PFSK-1 (cell line): ENCODE measurements around the gene ANO9.

Source experiments
- FOXP2 ChIP-seq: optimal IDR thresholded peaks from 2 replicates; pipeline ENCODE3; 2011; ENCODE audit warnings: borderline replicate concordance, control low read depth, inconsistent platforms; ENCODE audit not compliant: insufficient read depth; ENCODE audit errors: extremely low read length, extremely low read depth
- POLR2AphosphoS5 ChIP-seq: IDR thresholded peaks from 2 replicates; pipeline ENCODE4 v1.6.1; 2012; ENCODE audit warnings: low read depth, mild to moderate bottlenecking, control low read depth, low read length, moderate library complexity
- REST ChIP-seq, 2 experiments: IDR thresholded peaks; 2 replicates each; pipeline versions ENCODE4 v1.6.1 to v1.8.0; 2011 to 2012; ENCODE audit warnings: low read depth in 2 of 2, low read length in 2 of 2, control low read depth in 1 of 2, inconsistent platforms in 1 of 2, mild to moderate bottlenecking in 1 of 2, moderate library complexity in 1 of 2; ENCODE audit not compliant: insufficient read depth in 1 of 2
- SIN3A ChIP-seq: IDR thresholded peaks from 2 replicates; pipeline ENCODE4 v1.6.1; 2012; ENCODE audit warnings: mild to moderate bottlenecking, low read length, moderate library complexity, borderline replicate concordance; ENCODE audit not compliant: insufficient read depth
- TAF1 ChIP-seq: IDR thresholded peaks from 2 replicates; pipeline ENCODE4 v1.6.1; 2012; ENCODE audit warnings: low read length, control low read depth, borderline replicate concordance; ENCODE audit not compliant: insufficient read depth

Gene ANO9

GRCh38 chr11:473415-473814, 31.6 kb upstream of the ANO9 start:
- TF ChIP-seq POLR2AphosphoS5, result no peak
- no peak for TF ChIP-seq FOXP2
- TF ChIP-seq TAF1, result no peak
- TF ChIP-seq SIN3A, result no peak
- no peak for TF ChIP-seq REST (IDR thresholded peaks at IDR 0.05; ENCODE audit: insufficient read depth in 1 of 2, low read depth in 2 of 2, low read length in 2 of 2)

GRCh38 chr11:472816-473215, 31.0 kb upstream of the ANO9 start:
- TF ChIP-seq TAF1 (no peak), REST (IDR thresholded peaks at IDR 0.05; ENCODE audit: insufficient read depth in 1 of 2, low read depth in 2 of 2, low read length in 2 of 2) (no peak), POLR2AphosphoS5 (no peak), SIN3A (no peak), FOXP2 (no peak)

- no peak for TF ChIP-seq TAF1
- no peak for TF ChIP-seq SIN3A
Observed at GRCh38 chr11:472272-472671, 30.5 kb upstream of the ANO9 start.

GRCh38 chr11:471468-472145, 29.8 kb upstream of the ANO9 start:
- no peak for TF ChIP-seq POLR2AphosphoS5
- TF ChIP-seq REST (IDR thresholded peaks at IDR 0.05; ENCODE audit: insufficient read depth in 1 of 2, low read depth in 2 of 2, low read length in 2 of 2), result no peak
- TF ChIP-seq FOXP2, result no peak
- TF ChIP-seq TAF1, result no peak
- TF ChIP-seq SIN3A, result no peak

GRCh38 chr11:469684-470560, 28.1 kb upstream of the ANO9 start:
- TF ChIP-seq POLR2AphosphoS5 (peak; percentile 30; the same call in 1 of the 2 replicates), SIN3A (0 out of 2 replicates have a peak, but pooled peaks have one; percentile 49), FOXP2 (peak; percentile 41), TAF1 (peak; percentile 32; the same call in 1 of the 2 replicates), REST (IDR thresholded peaks at IDR 0.05; ENCODE audit: insufficient read depth in 1 of 2, low read depth in 2 of 2, low read length in 2 of 2) (no peak)
